Hepatocyte (in vitro differentiated cells): ENCODE measurements around the gene SETBP1. TPM values are rescaled to one million over a fixed set of nuclear protein-coding genes. Genes with fewer than 3 reads are reported as not detected.

Source experiments
- DNase-seq: peaks from one replicate; pipeline ENCODE4 v3.0.0-alpha.2; 2016; ENCODE audit warnings: low spot score
- H2AFZ ChIP-seq: fragments of 200-600 bp; sonication (generic); 2 replicates; pipeline ENCODE4 v1.6.0; 2016; ENCODE audit warnings: antibody characterized with exemption, mild to moderate bottlenecking
- H3K27ac ChIP-seq: fragments of 200-600 bp; sonication (generic); 2 replicates; pipeline ENCODE4 v1.5.1; 2016; ENCODE audit warnings: mild to moderate bottlenecking
- H3K27me3 ChIP-seq: fragments of 200-600 bp; sonication (generic); 2 replicates; pipeline ENCODE4 v1.6.1; 2016
- H3K36me3 ChIP-seq: fragments of 200-600 bp; sonication (generic); replicated peaks from 2 replicates; pipeline ENCODE4 v1.5.1; 2016; ENCODE audit warnings: low read depth; ENCODE audit not compliant: insufficient read depth
- H3K4me1 ChIP-seq: fragments of 200-600 bp; sonication (generic); 2 replicates; pipeline ENCODE4 v1.5.1; 2016; ENCODE audit warnings: mild to moderate bottlenecking, moderate library complexity; ENCODE audit not compliant: insufficient read depth
- H3K4me2 ChIP-seq: fragments of 200-600 bp; sonication (generic); 2 replicates; pipeline ENCODE4 v1.6.0; 2016
- H3K4me3 ChIP-seq: fragments of 200-600 bp; sonication (generic); 2 replicates; pipeline ENCODE4 v1.5.1; 2016; ENCODE audit warnings: mild to moderate bottlenecking
- H3K79me2 ChIP-seq: fragments of 200-600 bp; sonication (generic); 2 replicates; pipeline ENCODE4 v1.6.0; 2017; ENCODE audit warnings: mild to moderate bottlenecking
- H3K9me2 ChIP-seq: fragments of 200-600 bp; sonication (generic); replicated peaks from 2 replicates; pipeline ENCODE4 v1.6.0; 2017; ENCODE audit warnings: mild to moderate bottlenecking; ENCODE audit not compliant: insufficient read depth
- H3K9me3 ChIP-seq: fragments of 200-600 bp; sonication (generic); 2 replicates; pipeline ENCODE4 v1.5.1; 2016; ENCODE audit warnings: low read depth, mild to moderate bottlenecking
- H4K20me1 ChIP-seq: fragments of 200-600 bp; sonication (generic); 2 replicates; pipeline ENCODE4 v1.6.0; 2016; ENCODE audit warnings: mild to moderate bottlenecking; ENCODE audit not compliant: insufficient read depth, poor library complexity, severe bottlenecking
- EZH2 ChIP-seq: fragments of 200-600 bp; sonication (generic); IDR thresholded peaks from 2 replicates; pipeline ENCODE4 v1.6.1; 2016; ENCODE audit warnings: antibody characterized with exemption, mild to moderate bottlenecking, borderline replicate concordance
- EZH2phosphoT487 ChIP-seq: fragments of 200-600 bp; sonication (generic); IDR thresholded peaks from one replicate; pipeline ENCODE4 v1.6.1; 2018; ENCODE audit warnings: antibody characterized with exemption, mild to moderate bottlenecking, low read depth, moderate library complexity; ENCODE audit not compliant: unreplicated experiment, severe bottlenecking
- WGBS: methylation state at CpG from one replicate; pipeline ENCODE4 v1.1.6; 2016; ENCODE audit warnings: low lambda C conversion rate; ENCODE audit errors: missing lambda C conversion rate; 5-methylcytosine and 5-hydroxymethylcytosine counted together
- polyA plus RNA-seq: library from polyadenylated mRNA; unstranded; fragments of >200 nt; fragmentation: Nextera tagmentation; extraction: Ambion mirVana; gene quantifications from 2 replicates; pipeline ENCODE4 v1.2.1, GENCODE V29; 2016
- total RNA-seq: library from RNA; depleted of rRNA; stranded (reverse); fragments of >200 nt; gene quantifications from 2 replicates; pipeline ENCODE4 v1.2.3, GENCODE V29; 2014
- TF ChIP-seq, protein P1 (sequence below): fragments of 200-600 bp; sonication (generic); IDR thresholded peaks from 2 replicates; pipeline ENCODE4 v1.5.1; 2016; ENCODE audit warnings: antibody characterized with exemption, mild to moderate bottlenecking; ENCODE audit not compliant: poor library complexity

The SETBP1 gene
- total and polyA plus RNA-seq, 2 experiments from 2014 or later, result 10.3 to 21.1 TPM

DNA sequence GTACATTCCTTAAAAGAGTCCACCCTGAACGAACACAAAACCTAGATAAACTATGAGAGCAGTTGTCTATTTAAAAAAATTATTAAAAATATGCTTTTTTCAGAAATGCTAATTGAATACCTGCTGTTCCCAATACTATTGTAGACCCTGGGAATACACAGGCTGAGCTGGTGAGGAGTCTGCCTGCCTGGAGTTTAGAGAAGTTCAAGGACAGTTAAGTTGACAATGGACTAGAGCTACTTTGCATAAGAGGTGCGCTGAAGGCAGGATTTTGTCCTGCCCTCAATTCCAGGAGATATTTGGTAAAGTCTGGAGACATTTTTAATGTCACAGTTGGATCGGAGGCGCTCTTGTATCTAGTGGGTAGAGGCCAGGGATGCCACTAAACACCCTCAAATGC lies 110.2 kb downstream of the SETBP1 start:
- WGBS, result 92% methylated on average over 4 of the region's 4 CpGs
- H3K27me3 ChIP-seq, result no peaks in the 10 kb centered on the region
- no peaks in the 10 kb centered on the region for H3K9me3 ChIP-seq
- no peak overlapping the region for H2AFZ ChIP-seq
- peaks cover 4% of the 10 kb centered on the region for H4K20me1 ChIP-seq
- no peak for TF ChIP-seq EZH2phosphoT487
- TF ChIP-seq EZH2, result no peak
- TF ChIP-seq, protein P1, sequence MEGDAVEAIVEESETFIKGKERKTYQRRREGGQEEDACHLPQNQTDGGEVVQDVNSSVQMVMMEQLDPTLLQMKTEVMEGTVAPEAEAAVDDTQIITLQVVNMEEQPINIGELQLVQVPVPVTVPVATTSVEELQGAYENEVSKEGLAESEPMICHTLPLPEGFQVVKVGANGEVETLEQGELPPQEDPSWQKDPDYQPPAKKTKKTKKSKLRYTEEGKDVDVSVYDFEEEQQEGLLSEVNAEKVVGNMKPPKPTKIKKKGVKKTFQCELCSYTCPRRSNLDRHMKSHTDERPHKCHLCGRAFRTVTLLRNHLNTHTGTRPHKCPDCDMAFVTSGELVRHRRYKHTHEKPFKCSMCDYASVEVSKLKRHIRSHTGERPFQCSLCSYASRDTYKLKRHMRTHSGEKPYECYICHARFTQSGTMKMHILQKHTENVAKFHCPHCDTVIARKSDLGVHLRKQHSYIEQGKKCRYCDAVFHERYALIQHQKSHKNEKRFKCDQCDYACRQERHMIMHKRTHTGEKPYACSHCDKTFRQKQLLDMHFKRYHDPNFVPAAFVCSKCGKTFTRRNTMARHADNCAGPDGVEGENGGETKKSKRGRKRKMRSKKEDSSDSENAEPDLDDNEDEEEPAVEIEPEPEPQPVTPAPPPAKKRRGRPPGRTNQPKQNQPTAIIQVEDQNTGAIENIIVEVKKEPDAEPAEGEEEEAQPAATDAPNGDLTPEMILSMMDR, result no peak
- H3K4me1 ChIP-seq, result peaks cover 46% of the 10 kb centered on the region
- H3K27ac ChIP-seq, result peak overlapping the region; percentile 32
- DNase-seq, result no peak
- no peak overlapping the region for H3K4me3 ChIP-seq
- H3K79me2 ChIP-seq, result peaks cover 40% of the 10 kb centered on the region
- no peaks in the 10 kb centered on the region for H3K9me2 ChIP-seq
- no peak overlapping the region for H3K4me2 ChIP-seq
- H3K36me3 ChIP-seq, result no peaks in the 10 kb centered on the region

DNA sequence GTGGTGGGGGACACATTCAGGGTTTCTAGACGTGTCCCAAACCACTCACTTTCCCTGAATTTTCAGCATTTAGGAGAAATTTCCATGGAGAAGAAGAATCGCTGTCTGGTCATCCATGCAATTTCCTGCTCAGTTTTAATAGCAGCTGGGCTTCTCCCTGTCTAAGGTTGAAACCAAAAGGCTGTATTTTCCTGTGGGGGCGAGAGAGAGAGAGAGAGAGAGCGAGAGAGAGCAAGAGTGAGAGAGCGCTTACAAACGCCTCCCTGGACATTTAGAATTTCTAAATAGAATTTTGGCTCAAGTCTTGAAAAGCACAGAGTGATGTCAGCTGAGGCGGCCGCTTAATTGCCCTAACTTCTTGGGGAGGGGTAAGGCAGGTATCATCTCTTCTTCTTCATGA lies 110.8 kb downstream of the SETBP1 start:
- H3K9me3 ChIP-seq, result no peaks in the 10 kb centered on the region
- WGBS, result 74% methylated on average over 8 of the region's 8 CpGs
- H2AFZ ChIP-seq, result no peak overlapping the region
- H3K4me1 ChIP-seq, result peaks cover 53% of the 10 kb centered on the region
- peaks cover 34% of the 10 kb centered on the region for H3K79me2 ChIP-seq
- H3K27ac ChIP-seq, result no peak overlapping the region
- H3K4me2 ChIP-seq, result no peak overlapping the region
- peaks cover 4% of the 10 kb centered on the region for H4K20me1 ChIP-seq
- no peak overlapping the region for H3K4me3 ChIP-seq
- TF ChIP-seq, protein P1, result no peak
- TF ChIP-seq EZH2 (no peak), EZH2phosphoT487 (no peak)
- no peaks in the 10 kb centered on the region for H3K9me2 ChIP-seq
- DNase-seq, result no peak
- no peaks in the 10 kb centered on the region for H3K27me3 ChIP-seq
- H3K36me3 ChIP-seq, result no peaks in the 10 kb centered on the region

DNA sequence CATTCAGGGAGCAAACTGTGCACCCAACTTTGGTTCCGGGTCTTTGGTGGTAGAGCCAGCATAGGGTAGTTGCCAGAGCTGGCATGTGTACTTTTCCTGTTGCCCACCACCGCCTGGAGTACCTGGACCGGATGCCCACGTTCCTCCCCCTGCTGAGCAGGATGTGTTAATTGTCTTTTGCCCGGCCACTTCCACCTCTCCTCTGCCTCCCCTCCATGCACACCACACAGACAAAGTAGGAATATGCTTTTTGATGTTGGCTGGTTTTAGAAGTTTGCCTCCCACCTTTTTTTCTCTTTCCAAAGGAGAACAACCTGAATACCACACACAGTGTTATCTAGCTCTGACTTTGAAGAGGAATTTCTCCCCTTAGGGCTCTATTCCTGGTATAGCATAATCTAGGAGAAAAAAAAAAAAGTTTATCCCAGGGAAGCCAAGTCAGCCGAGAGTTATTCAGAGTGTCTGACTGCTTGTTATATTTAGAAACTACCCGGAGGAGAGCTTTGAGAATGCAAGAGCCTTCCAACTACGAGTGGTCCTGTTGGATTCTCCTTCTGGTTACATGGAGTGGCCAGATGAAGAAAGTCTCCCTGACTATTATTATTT lies 111.9 kb downstream of the SETBP1 start:
- H3K9me3 ChIP-seq, result no peaks in the 10 kb centered on the region
- H3K4me1 ChIP-seq, result peaks cover 63% of the 10 kb centered on the region
- no peak for DNase-seq
- no peak overlapping the region for H3K4me3 ChIP-seq
- no peaks in the 10 kb centered on the region for H3K27me3 ChIP-seq
- TF ChIP-seq, protein P1, result no peak
- TF ChIP-seq EZH2phosphoT487 (no peak), EZH2 (no peak)
- peak overlapping the region; percentile 16 for H3K4me2 ChIP-seq
- H3K36me3 ChIP-seq, result no peaks in the 10 kb centered on the region
- peaks cover 4% of the 10 kb centered on the region for H4K20me1 ChIP-seq
- no peak overlapping the region for H2AFZ ChIP-seq
- WGBS, result 54% methylated on average over 8 of the region's 8 CpGs
- peak overlapping the region; percentile 29 for H3K27ac ChIP-seq
- peaks cover 25% of the 10 kb centered on the region for H3K79me2 ChIP-seq
- H3K9me2 ChIP-seq, result no peaks in the 10 kb centered on the region
